Stimulated activated CD4-positive, alpha-beta T cell treated with anti-CD3 and anti-CD28 coated beads, Interleukin-1b, Interleukin-23, amount 100 ng/mL, for 4 hours (primary cell): ENCODE measurements around the gene ATG9A.
"Not testable (repeated sequence)": the region's sequence is repeated elsewhere in the genome, so short reads cannot be mapped to it uniquely, and the experiment has no call there.

ENCODE experiments used
- DNase-seq, 2 donors: peaks; one replicate each; pipeline ENCODE4 v3.0.0-alpha.2; 2020; ENCODE audit warnings: low read depth in 2 of 2

Gene ATG9A, protein sequence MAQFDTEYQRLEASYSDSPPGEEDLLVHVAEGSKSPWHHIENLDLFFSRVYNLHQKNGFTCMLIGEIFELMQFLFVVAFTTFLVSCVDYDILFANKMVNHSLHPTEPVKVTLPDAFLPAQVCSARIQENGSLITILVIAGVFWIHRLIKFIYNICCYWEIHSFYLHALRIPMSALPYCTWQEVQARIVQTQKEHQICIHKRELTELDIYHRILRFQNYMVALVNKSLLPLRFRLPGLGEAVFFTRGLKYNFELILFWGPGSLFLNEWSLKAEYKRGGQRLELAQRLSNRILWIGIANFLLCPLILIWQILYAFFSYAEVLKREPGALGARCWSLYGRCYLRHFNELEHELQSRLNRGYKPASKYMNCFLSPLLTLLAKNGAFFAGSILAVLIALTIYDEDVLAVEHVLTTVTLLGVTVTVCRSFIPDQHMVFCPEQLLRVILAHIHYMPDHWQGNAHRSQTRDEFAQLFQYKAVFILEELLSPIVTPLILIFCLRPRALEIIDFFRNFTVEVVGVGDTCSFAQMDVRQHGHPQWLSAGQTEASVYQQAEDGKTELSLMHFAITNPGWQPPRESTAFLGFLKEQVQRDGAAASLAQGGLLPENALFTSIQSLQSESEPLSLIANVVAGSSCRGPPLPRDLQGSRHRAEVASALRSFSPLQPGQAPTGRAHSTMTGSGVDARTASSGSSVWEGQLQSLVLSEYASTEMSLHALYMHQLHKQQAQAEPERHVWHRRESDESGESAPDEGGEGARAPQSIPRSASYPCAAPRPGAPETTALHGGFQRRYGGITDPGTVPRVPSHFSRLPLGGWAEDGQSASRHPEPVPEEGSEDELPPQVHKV

DNA sequence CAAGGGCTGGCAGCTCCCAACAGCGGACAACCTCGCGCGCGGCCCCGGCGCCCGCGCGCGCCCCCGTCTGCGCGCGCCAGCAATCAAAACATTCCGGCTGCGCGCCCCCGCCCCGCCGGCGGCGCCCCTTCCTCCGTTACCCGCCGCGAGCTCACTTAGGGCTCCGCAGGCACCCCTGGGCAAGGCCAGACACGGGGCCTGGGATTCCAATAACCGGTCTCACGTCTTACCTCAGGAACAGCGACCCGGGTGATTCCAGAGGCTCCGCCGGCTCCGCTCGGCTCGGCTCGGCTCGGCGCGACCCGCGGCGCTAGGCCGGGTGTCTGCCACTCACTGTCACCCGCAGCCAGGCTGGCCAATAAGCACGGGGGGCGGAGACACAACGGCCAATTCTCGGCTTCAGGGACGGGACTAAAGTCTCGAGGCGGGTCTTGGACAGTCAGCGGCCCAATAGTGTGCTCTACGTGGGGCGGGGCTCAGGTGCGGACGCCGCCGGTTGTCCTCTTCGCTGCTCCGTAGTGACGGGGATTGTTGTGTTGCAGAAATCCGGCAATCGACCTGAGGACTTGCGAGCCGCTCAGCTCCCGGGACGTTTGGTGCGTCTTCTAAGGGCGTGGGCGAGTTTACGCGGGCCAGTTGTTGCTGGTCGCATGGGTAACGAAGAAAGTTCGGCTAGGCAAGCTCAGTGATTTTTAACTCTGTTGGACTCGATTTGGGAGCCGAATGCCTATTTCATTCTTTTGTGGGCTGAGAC, at the start of gene ATG9A, which contains the start of gene ANKZF1:
Gene ATG9A (minus strand): TSS at position 332 of the 754 bp plus-strand sequence. CDS start 1,612 bp downstream, outside the sequence.
Gene ANKZF1 (plus strand): TSS at position 502 of the 754 bp plus-strand sequence. CDS start 452 bp downstream, outside the sequence.
- DNase-seq, result peak; percentile 92 to 95

DNA sequence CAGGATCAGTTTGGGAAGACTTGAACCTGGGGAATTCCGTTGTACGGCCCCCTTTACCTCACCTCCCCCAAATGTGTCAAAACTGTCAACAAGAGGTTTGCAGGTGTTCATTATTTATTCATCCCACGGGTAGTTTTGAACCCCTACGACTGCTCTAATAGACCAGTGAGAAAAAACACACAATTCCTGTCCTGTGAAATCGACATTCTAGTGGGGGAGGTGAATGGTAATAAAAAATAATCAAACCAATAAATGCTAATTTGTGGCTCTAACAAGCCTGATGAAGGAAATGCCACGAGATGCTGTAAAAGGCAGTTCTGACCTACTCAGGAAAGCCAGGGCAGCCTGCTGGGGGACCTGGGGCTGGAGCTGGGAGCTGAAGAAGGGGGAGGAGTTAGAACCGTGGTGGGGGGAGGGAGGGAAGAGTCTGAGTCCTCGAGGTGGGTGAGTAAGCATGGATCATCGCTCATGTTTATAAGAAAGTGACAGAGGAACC, 49.3 kb upstream of the ATG9A start:
- DNase-seq, result no peak

- peak; percentile 62 to 70 for DNase-seq
These were observed 48.5 kb upstream of the ATG9A start for GRCh38 chr2:219277703-219278654.

DNA sequence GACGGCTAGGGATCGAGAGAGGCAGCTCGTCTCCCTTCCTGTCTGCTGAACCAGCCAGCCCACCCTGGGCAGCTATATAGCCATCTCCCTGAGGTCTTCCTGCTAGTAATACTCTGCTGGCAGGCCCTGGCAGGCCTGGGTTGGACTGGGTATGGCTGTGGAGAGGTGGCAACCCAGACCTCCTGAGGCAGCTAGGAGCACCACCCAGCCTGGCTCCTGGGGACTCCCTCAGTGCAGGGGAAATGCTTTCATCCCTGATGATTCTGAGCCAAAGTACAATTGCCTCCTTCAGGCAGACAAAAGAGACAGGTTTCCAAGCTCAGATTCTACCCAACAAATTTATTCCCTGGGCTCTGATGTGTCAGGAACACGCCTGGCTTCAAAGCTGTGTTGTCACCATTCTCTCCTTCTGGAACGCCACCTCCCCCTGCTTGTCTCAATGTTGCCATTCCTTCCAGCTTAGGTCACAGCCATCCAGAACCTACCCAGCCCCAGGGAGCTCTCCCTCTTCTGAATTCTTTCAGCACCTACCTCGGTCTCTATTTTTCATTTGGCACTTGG, 45.0 kb upstream of the ATG9A start:
- no peak for DNase-seq

DNA sequence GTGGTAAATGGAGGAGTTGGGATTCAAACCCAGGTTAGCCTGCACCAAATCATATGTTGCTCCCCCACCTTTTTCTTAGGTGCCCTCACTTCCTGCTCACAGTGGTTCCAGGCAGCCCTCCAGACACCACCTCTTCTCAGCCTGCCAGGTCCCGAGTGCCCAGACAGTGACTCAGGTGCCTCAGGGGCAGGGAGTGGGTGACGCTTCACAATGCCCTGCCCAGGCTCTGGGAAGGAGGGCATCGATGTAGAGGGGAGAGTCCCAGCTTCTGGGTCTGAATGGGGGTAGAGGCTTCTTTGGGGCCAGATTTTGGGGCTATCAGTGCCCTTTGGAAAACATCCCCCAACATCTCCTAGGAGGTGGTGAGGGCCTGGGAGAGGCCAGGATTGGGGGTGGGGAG, 44.5 kb upstream of the ATG9A start:
- DNase-seq, result no peak

GRCh38 chr2:219272995-219273394, 43.6 kb upstream of the ATG9A start:
- DNase-seq, result no peak

DNA sequence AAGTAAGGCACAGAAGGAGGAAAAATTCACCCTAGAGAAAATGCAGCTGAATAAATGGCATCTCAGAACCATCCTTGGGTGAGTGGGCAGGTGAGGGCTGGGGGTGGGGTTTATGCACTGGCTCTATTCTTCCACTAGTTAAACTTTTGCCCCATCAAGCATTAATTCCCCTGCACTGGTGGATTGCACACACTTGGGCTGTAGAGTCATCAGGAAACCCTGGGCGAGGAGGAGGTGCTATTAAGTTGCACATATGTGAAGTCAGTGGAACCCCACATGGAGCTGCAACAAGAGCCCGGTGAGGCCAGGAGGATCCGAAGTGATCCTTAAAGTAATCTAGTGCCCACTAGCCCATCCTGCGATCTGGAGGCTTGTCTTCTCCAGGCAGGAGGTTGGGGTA, 42.9 kb upstream of the ATG9A start:
- no peak for DNase-seq

- DNase-seq, result no peak
These were observed 41.6 kb upstream of the ATG9A start for GRCh38 chr2:219271021-219271420.

DNA sequence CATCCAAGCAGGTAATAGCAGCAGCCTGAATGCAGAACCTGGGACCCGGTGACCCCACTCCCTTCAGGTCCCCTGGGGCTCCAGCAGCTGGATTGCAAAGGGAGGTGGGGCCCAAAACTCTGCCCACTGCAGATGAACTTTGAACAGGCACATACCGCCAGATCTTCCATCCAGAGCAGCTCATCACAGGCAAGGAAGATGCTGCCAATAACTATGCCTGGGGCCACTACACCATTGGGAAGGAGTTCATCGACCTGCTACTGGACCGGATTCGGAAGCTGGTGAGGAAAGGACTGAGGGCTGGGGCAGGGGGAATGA, 40.6 kb upstream of the ATG9A start:
- no peak for DNase-seq

GRCh38 chr2:219269362-219270054, 40.1 kb upstream of the ATG9A start:
- DNase-seq, result no peak

DNA sequence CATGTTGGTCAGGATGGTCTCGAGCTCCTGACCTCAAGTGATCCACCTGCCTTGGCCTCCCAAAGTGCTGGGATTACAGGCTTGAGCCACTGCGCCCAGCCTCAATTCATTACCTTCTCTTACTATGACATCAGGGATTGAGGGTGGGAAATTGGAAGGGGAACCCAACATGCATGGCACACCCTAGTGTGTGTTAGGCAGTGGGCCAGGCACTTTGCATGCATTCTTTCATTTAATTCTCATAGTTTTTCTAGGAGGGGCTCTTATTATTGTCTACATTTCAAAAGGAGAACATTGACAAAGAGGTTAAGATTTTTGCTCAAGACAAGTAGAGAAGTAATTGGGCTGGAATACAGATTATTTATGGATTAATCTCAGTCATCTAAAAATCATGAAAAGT, 38.9 kb upstream of the ATG9A start:
- no peak for DNase-seq

DNA sequence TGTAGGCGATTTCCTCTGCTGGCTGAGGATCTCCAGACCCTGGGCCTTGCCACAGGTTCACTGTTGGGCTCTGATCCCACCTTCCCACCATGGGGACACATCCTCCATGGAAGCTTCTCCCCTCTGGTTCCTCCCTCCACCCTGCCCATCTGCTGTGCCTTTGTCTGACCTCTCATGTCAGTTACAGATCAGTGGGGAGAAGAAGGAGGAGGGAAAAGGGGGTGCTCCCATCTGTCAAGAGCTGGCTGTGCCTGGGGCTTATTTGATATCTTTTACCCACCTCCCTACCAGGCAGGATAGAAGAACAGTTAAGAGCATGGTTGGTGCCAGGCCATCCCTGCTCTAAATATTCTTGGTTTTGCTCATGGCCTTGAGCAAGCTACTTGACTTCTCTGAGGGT, 37.5 kb upstream of the ATG9A start:
- no peak for DNase-seq

DNA sequence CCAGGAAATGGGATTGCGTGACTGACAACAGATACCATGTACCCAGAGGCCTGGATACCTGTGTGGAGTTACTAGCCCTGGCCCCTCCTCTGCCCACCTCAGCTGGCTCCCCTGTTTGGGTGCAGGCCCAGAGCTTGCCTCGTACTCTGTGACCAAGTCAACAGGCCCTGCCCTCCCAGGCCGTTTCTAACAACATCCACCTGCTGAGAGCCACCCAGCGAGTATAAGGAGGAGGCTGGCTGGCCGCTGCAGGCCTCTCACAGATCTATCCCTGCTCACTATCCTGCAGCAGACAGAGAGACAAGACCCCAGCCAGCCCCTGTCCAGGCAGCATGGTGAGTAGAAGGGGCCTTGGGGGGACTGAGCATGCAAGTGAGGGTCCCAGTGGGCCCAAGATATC, 36.8 kb upstream of the ATG9A start:
- DNase-seq, result no peak

DNA sequence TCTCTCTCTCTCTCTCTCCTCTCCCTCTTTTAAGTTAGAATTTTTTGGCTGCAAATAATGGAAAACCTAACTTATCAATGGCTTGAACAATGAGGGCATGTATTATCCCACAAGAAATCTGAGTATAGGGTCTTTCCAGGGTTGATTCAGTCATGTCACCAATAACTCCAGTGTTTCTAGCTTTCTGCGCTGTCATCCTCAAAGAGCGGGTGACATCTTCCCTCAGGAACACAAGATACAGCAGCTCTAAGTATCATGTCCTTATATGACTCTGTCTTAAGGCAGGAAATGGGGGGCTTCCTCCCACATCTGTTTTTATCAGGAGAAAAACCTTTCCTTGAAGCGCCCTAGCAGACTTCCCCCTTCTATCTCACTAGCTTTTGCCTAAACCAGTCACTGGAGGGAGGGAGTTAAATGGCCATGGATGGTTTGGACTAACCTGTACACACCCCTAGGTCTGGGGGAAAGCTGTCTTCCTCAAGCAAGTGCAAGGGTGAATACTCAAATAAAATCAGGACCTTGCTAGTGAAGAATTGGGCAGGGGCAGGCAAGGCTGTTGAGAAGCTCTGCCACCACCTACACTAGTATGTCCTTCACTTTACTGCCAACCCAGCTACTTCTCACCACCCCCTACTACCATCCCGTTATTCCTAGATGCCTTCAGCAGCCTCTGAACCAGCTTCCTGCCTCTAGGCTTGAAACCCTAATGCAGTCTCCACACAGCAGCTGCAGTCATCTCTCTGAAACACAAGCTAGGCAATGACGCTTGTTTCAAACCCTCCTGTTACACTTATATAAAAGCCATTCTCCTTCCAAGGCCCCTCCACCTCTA, 31.8 kb upstream of the ATG9A start:
- no peak for DNase-seq

DNA sequence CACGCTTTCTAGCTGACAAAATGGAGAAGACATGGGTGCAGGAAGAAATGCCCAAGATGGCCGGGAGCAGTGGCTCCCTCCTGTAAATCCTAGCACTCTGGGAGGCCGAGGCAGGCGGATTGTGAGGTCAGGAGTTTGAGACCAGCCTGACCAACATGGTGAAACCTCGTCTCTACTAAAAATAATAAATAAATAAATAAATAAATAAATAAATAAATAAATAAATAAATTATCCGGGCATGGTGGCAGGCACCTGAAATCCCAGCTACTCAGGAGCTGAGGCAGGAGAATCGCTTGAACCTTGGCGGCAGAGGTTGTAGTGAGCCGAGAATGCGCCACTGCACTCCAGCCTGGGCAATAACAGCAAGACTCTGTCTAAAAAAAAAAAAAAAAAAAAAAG, 29.5 kb upstream of the ATG9A start:
- DNase-seq, result not testable (repeated sequence)

- peak in 1 of 2 donors; percentile 22 for DNase-seq
These were observed 25.3 kb upstream of the ATG9A start for GRCh38 chr2:219254590-219255201.

- peak; percentile 88 to 92 for DNase-seq
These were observed 24.5 kb upstream of the ATG9A start, which contains the start of gene TUBA4A for GRCh38 chr2:219253753-219254589. TSS of gene TUBA4A (minus strand) at chr2:219253918. CDS start at chr2:219253858, 60 bp downstream.
